Globus pallidus (tissue), 1 donor: ENCODE measurements around the gene AKAIN1.

ENCODE experiments used
- DNase-seq: peaks from one replicate; pipeline ENCODE4 v3.0.0-alpha.2; 2015; ENCODE audit warnings: low spot score

AKAIN1 gene

DNA sequence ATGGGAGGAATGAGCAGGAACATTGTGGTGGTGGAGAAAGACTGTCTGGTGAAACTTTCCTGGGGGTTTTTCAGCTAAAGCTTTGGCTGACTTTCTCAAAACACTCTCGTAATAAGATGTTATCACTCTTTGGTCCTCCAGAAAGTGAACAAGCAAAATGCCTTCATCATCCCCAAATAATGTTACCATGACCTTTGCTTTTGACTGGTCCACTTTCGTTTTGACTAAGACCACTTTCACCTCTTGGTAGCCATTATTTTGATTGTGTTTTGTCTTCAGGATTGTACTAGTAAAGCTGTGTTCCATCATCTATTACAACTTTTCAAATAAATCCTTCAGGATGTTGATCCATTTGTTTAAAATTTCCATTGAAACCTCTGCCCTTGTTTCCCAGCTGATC, 103.2 kb downstream of the AKAIN1 start:
- no peak for DNase-seq
